22Rv1 (cell line): ENCODE measurements around the gene ASTN1.

Experiments
- ZFX ChIP-seq: fragments of 450-650 bp; IDR thresholded peaks from 2 replicates; pipeline ENCODE4 v1.6.1; 2017; ENCODE audit warnings: antibody characterized with exemption, borderline replicate concordance
- TF ChIP-seq, protein P1 (sequence below): fragments of 450-650 bp; IDR thresholded peaks from 2 replicates; pipeline ENCODE4 v1.5.1; 2017; ENCODE audit warnings: mild to moderate bottlenecking

DNA sequence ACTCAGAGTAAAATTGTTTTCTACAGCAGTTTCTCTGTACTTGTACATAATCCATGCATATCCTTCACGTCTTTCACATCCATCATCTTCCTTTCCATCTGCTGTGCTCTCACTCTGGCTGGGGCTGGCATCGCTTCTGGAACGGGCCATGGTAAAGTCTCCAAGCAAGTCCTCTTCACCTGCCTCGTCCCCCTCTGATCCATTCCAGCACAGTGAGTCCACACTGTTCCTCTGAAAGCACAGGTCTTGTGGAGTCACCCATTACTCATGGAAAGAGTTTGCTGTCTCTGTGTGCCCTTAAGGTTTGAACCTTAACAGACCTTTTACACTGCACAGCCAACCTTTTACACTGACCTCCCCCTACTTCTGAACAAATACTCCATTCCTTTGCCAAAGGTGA lies 313.6 kb downstream of the ASTN1 start:
- TF ChIP-seq, protein P1, sequence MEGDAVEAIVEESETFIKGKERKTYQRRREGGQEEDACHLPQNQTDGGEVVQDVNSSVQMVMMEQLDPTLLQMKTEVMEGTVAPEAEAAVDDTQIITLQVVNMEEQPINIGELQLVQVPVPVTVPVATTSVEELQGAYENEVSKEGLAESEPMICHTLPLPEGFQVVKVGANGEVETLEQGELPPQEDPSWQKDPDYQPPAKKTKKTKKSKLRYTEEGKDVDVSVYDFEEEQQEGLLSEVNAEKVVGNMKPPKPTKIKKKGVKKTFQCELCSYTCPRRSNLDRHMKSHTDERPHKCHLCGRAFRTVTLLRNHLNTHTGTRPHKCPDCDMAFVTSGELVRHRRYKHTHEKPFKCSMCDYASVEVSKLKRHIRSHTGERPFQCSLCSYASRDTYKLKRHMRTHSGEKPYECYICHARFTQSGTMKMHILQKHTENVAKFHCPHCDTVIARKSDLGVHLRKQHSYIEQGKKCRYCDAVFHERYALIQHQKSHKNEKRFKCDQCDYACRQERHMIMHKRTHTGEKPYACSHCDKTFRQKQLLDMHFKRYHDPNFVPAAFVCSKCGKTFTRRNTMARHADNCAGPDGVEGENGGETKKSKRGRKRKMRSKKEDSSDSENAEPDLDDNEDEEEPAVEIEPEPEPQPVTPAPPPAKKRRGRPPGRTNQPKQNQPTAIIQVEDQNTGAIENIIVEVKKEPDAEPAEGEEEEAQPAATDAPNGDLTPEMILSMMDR: no peak
- TF ChIP-seq ZFX: no peak
